K562 (cell line): ENCODE results near the gene STX1B.

ENCODE experiments used
- HIVEP1 ChIP-seq: fragments of 250-450 bp; sonication (Bioruptor Pico); IDR thresholded peaks from 2 replicates; pipeline ENCODE4 v1.4.0; 2020; ENCODE audit warnings: mild to moderate bottlenecking
- NR2C2 ChIP-seq, 2 experiments: fragments of 200-800 bp in 1 of 2; sonication (Bioruptor generic) in 1 of 2; sonication (generic) in 1 of 2; formaldehyde crosslinking in 1 of 2; IDR thresholded peaks; 2 replicates each; pipeline versions ENCODE4 v1.6.1 to v1.8.0; 2016 to 2022; ENCODE audit warnings: mild to moderate bottlenecking in 1 of 2, missing compliant biosample characterization in 1 of 2, missing genetic modification characterization in 1 of 2, missing genetic modification reagents in 1 of 2

GRCh38 chr16:31002862-31003341 lies 7.5 kb downstream of the STX1B start:
- TF ChIP-seq NR2C2 (CRISPR knock-in tag; IDR thresholded peaks at IDR 0.05) (no peak), NR2C2 (tag; IDR thresholded peaks at IDR 0.05) (no peak), HIVEP1 (CRISPR knock-in tag) (no peak)
